SK-N-MC (cell line): ENCODE results near the gene TFEB.

Source experiments
- DNase-seq: peaks from one replicate; pipeline ENCODE4 v3.0.0-alpha.2; 2011; ENCODE audit warnings: low read depth, low spot score
- H3K27ac ChIP-seq: fragments of 200-600 bp; sonication (generic); 2 replicates; pipeline ENCODE4 v1.5.1; 2016; ENCODE audit warnings: mixed run types
- H3K36me3 ChIP-seq: fragments of 200-600 bp; sonication (generic); 2 replicates; pipeline ENCODE4 v1.6.1; 2017; ENCODE audit warnings: antibody characterized with exemption, low read length, mixed read lengths; ENCODE audit not compliant: insufficient read depth
- H3K4me3 ChIP-seq: fragments of 200-600 bp; sonication (generic); 2 replicates; pipeline ENCODE4 v1.5.1; 2016
- H3K9ac ChIP-seq: fragments of 200-600 bp; sonication (generic); 2 replicates; pipeline ENCODE4 v1.8.0; 2017; ENCODE audit warnings: mixed run types, mixed read lengths; ENCODE audit not compliant: insufficient read length
- H3K9me3 ChIP-seq: fragments of 200-600 bp; sonication (generic); 2 replicates; pipeline ENCODE4 v1.6.1; 2017; ENCODE audit warnings: low read depth, mild to moderate bottlenecking, antibody characterized with exemption, low read length, moderate library complexity, mixed read lengths
- EZH2 ChIP-seq: fragments of 200-600 bp; sonication (generic); IDR thresholded peaks from one replicate; pipeline ENCODE4 v1.6.1; 2017; ENCODE audit warnings: antibody characterized with exemption
- FOXP2 ChIP-seq: optimal IDR thresholded peaks from 2 replicates; pipeline ENCODE3; 2011; ENCODE audit warnings: mild to moderate bottlenecking, moderate library complexity; ENCODE audit not compliant: insufficient read depth; ENCODE audit errors: extremely low read length, control extremely low read depth
- POLR2AphosphoS5 ChIP-seq: IDR thresholded peaks from 2 replicates; pipeline ENCODE4 v1.6.1; 2012; ENCODE audit warnings: mild to moderate bottlenecking, low read depth, low read length, borderline replicate concordance

TFEB gene

DNA sequence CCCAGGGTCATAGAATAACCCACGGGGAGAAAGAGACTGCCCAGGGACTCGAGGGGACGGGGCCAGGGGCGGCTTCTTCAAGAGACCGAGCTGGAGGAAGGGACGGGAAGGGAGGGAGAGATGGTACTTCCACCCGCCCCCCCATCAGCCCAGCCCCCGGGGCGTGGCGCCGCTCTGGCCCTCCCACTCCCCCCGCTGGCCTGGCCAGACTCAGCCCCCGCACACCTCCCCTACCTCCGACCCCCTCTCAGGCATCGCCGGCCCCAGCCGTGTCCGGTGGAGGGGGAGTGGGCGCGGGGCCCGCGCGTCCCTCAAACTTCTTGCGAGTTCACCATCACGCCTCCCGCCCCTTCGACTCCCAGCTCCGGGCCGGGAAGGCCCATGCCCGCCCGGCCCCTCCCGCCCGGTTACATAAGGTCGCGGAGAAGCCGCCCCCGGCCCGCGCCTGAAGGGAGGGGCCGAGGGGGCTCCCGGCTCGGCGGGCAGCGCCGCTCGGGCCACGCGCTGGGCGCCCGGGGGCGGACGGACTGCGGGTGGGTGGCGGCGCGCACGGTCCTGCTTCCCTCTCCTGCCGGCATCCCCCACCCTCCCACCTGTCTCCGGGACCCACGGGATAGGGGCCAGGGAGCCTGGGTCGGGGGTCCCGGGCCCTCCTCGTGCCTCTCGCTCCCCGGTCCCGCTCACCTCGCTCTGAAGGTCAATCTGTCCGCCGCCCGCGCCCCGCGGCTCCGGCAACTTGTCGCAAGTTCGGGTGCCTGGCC, 562 bp downstream of the TFEB start:
- no peak for DNase-seq
- H3K9me3 ChIP-seq, result no peaks in the 10 kb centered on the region
- no peak overlapping the region for H3K9ac ChIP-seq
- no peak overlapping the region for H3K27ac ChIP-seq
- H3K4me3 ChIP-seq, result peak overlapping the region; percentile 85
- H3K36me3 ChIP-seq, result no peaks in the 10 kb centered on the region
- no peak for TF ChIP-seq POLR2AphosphoS5
- no peak for TF ChIP-seq EZH2
- TF ChIP-seq FOXP2, result no peak

DNA sequence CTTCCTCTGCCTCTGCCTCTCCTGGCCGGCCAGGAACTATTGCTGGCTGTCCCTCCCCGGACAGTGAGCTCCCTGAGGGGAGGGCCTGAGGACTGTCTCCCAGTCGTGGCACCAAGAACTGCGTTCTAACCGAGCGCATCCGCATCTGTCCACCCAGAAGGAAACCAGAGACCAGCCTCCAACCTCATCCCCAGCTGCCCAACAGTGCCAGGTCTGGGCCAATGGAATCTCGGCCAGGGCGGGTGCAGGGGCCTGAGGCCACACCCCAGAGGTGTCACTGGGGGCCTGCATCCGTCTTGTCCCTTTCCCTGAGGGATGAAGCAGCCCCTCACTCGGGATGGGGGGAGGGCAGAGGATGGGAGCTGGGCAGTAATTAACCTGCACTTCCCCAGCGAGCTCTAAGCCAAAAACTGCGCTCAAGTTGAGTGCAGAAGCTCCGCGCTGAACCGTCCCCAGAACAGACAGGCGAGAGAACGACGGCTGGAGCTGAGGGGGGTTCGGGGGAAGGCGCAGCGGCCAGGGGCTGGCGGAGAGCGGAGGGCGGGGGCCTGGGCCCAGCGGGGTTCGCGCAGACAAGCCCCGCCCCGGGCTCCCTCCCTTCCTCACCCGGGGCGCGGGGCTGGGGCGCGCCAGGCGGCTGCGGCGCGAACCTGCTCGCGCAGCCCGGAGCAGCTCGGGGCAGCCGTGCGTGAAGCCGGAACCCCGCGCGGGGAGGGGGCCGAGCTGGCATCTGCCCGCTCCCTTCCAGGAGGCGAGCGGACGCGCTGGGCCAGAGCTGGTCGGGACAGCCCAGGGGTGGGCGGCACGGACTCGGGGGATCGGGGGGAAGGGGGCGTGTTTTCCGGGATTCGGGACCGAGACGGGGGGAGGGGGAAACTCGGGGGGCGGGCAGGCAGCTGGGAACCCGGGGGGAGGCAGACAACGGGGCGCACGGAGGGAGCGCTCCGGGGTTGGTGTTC, 1.4 kb downstream of the TFEB start:
- Histone ChIP-seq H3K27ac (no peak overlapping the region), H3K9me3 (no peaks in the 10 kb centered on the region), H3K9ac (no peak overlapping the region), H3K4me3 (peak overlapping the region; percentile 85), H3K36me3 (no peaks in the 10 kb centered on the region)
- TF ChIP-seq FOXP2 (no peak), EZH2 (no peak), POLR2AphosphoS5 (no peak; the same call in 1 of the 2 replicates)
- DNase-seq, result no peak

DNA sequence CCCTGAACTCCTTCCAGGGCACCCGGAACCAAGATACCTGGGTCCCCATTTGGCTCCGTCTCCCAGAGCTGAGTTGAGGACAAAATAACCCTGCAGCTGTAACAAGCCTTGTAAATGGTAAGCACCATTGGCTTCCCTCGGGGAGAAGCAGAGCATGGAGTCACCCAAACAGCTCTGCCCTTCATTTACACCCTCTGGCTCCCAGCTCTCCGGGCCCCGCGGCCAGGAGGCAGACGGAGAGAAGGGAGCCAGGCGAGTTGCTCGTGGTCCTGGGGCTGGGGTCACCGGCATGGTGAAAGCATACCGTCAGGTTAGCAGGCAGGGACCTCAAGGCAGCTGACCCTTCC, 2.1 kb downstream of the TFEB start:
- Histone ChIP-seq H3K27ac (no peak overlapping the region), H3K36me3 (no peaks in the 10 kb centered on the region), H3K9me3 (no peaks in the 10 kb centered on the region), H3K4me3 (no peak overlapping the region), H3K9ac (no peak overlapping the region)
- no peak for DNase-seq
- TF ChIP-seq EZH2 (no peak), FOXP2 (no peak), POLR2AphosphoS5 (no peak)

DNA sequence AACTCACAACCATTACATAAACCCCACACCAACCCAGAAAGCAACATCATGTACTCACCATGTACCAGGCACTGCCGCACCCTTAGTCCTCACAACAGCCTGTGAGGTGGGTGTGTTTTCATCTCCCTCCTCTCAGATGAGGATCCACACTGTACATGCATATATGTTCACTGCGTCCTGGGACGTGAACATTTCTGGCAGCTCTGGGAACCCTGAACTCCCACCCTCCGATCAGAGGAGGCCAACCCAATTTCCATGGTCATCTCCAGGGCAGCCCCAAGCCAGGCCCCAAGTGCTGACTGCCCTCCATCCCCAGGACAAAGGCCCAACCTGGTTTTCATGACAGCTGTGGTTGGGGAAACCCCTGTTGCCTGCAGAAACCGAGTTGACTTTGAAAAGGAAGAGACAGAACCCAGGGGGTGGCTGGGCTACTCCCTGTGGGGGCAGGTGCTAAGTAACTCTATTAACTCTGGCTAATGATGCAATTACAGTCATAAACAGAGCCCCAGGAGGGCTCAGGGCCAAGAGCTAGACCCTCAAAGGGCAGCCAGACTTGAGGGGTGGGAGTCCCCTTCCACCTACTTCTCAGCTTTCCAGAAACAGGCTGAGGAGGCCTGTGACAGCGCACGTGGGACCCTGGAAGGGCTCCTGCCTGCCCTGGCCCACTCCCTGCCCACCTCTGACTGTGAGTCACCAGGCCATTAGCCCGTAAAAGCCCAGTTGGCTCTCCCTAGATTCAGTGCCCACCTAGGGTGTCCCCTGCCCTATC, 2.6 kb downstream of the TFEB start:
- Histone ChIP-seq H3K27ac (no peak overlapping the region), H3K36me3 (no peaks in the 10 kb centered on the region), H3K9me3 (no peaks in the 10 kb centered on the region), H3K4me3 (no peak overlapping the region), H3K9ac (no peak overlapping the region)
- TF ChIP-seq FOXP2 (no peak), EZH2 (no peak), POLR2AphosphoS5 (no peak)
- DNase-seq, result no peak

DNA sequence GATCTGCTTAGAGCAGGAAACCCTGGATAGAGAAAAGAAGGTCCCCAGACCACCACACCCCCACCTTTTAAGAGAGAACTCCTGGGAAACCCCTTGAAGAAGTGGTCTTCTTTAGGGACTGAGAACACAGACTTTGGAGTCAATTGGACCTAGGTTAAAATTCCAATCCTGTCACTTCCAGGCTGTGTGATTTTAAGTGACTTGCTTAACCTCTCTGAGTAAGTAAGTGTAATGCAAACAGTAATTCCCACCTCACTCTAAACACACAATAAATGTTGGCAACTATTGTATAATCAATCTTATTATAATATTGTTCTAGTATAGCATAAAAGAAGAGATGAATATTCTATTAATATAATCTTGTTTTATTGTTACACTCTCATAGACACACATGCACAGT, 3.3 kb downstream of the TFEB start:
- H3K9me3 ChIP-seq, result no peaks in the 10 kb centered on the region
- no peaks in the 10 kb centered on the region for H3K36me3 ChIP-seq
- H3K9ac ChIP-seq, result no peak overlapping the region
- H3K4me3 ChIP-seq, result no peak overlapping the region
- TF ChIP-seq POLR2AphosphoS5, result no peak
- TF ChIP-seq EZH2, result no peak
- TF ChIP-seq FOXP2, result no peak
- no peak for DNase-seq
- H3K27ac ChIP-seq, result no peak overlapping the region

DNA sequence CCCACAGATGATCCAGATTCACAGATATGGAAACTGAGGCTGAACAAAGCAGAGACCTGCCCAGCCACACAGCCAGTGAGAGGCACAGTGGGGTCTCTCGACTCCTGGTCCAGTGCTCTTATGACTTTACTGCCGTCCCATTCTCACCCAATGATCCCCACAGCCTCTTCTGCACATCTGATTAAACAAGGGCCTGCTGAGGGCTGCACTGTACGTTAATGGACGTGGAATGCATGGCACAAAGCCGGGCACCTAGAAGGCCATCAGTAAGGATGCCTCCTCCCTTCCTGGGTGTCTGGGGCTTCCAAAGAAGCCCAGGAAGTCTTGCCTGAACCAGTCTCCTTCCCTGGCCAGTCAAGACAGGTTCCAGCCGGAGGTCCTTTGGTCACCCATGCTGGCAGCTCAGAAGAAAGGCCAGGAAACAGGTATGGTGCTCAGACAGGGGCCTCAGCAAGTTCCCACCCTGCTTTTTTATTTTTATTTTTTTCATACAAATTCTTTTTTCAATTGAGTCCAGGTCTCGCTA, 3.8 kb downstream of the TFEB start:
- H3K27ac ChIP-seq, result no peak overlapping the region
- TF ChIP-seq EZH2, result no peak
- TF ChIP-seq FOXP2, result no peak
- no peaks in the 10 kb centered on the region for H3K9me3 ChIP-seq
- H3K36me3 ChIP-seq, result no peaks in the 10 kb centered on the region
- no peak overlapping the region for H3K4me3 ChIP-seq
- no peak overlapping the region for H3K9ac ChIP-seq
- no peak for DNase-seq

DNA sequence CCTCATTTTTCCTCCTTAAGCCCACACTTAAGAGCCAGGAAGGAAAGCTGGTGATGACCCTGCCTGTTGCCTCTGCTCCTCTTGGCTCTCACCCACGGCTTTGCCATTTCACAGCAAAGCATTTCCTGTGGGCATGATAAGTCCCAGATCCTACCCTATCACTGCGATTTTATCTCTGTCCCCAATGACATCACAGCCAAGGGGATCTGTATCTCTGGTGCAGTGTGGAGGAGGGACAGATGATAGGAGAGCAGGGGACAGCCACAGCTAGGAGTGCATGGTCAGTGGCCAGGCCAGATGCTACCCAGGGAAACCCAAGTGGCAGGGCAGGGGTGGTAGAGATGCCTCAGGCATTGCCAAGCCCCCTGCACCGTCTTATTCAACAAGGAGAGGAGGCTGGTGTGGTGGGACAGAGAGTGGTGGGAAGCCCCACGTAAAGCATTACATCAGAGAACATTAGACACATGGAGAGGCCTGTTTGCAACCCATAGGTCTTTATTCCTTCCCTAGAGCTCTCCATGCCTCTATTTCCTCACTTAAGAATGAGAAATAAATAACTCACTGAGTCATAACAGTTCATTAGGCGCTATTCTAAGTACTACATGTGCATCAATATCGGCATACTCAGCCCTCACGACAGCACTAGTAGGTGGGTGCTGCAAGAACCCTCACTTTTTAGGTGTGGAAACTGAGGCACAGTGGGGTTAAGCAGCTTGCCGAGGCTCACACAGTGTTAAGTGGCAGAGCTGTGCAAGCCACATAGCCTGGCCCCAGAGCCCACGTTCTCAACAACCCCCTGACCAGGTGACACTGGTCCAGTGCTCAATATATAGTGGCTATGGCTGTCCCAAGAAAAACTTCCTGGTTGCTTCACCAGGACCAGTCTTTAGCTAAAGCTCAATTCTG, 4.6 kb downstream of the TFEB start:
- Histone ChIP-seq H3K9ac (no peak overlapping the region), H3K4me3 (no peak overlapping the region), H3K27ac (no peak overlapping the region), H3K9me3 (no peaks in the 10 kb centered on the region), H3K36me3 (no peaks in the 10 kb centered on the region)
- no peak for DNase-seq
- TF ChIP-seq EZH2, result no peak
- no peak for TF ChIP-seq FOXP2
- no peak for TF ChIP-seq POLR2AphosphoS5

DNA sequence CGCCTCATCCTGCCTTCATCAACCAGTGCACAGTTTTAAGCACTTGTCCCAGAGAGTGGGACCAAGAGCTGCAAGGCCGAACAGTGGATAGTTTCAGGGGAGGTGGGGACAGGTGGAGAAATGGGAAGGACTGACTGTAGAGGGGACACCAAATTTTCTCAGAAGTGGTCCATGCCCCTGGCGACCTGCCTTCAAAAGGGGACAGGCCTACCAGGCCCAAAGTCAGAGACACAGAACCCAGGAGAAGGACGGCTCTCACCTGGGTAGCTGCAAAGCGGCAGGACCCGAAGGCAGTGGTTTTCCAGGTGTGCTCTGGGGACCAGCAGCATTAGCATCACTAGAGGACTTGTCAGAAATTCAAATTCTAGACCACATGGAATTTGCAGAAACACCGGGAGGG, 5.8 kb downstream of the TFEB start:
- no peak overlapping the region for H3K4me3 ChIP-seq
- H3K27ac ChIP-seq, result no peak overlapping the region
- TF ChIP-seq POLR2AphosphoS5 (no peak), EZH2 (no peak)
- H3K36me3 ChIP-seq, result no peaks in the 10 kb centered on the region
- no peak overlapping the region for H3K9ac ChIP-seq
- H3K9me3 ChIP-seq, result no peaks in the 10 kb centered on the region
- DNase-seq, result no peak
